ENCODE data around the gene GOLGA6L7.
"Not testable (repeated sequence)": the region's sequence is repeated elsewhere in the genome, so short reads cannot be mapped to it uniquely, and the experiment has no call there.

Gene GOLGA6L7

GRCh38 chr15:28849766-28850165, 1.3 kb upstream of the GOLGA6L7 start:
- not testable (repeated sequence) for H3K4me3 ChIP-seq (ENCODE audit: low read depth in 1 of 2, low read length in 1 of 2); H3K36me3 ChIP-seq; H3K27ac ChIP-seq; H3K9me3 ChIP-seq; H3K27me3 ChIP-seq; H3K4me1 ChIP-seq (ENCODE audit: control insufficient read depth in 1 of 2, insufficient read depth in 1 of 2, low read depth in 1 of 2, low read length in 1 of 2)

GRCh38 chr15:28849271-28849670, 827 bp upstream of the GOLGA6L7 start:
- not testable (repeated sequence) for H3K36me3 ChIP-seq; H3K4me3 ChIP-seq (ENCODE audit: low read depth in 1 of 2, low read length in 1 of 2); H3K27ac ChIP-seq; H3K9me3 ChIP-seq; H3K4me1 ChIP-seq (ENCODE audit: control insufficient read depth in 1 of 2, insufficient read depth in 1 of 2, low read depth in 1 of 2, low read length in 1 of 2); H3K27me3 ChIP-seq

GRCh38 chr15:28847959-28848358, 485 bp downstream of the GOLGA6L7 start:
- not testable (repeated sequence) for H3K4me3 ChIP-seq (ENCODE audit: low read depth in 1 of 2, low read length in 1 of 2); H3K4me1 ChIP-seq (ENCODE audit: control insufficient read depth in 1 of 2, insufficient read depth in 1 of 2, low read depth in 1 of 2, low read length in 1 of 2); H3K27ac ChIP-seq; H3K27me3 ChIP-seq; H3K9me3 ChIP-seq; H3K36me3 ChIP-seq

- not testable (repeated sequence) for H3K4me3 ChIP-seq (ENCODE audit: low read depth in 1 of 2, low read length in 1 of 2); H3K27me3 ChIP-seq; H3K4me1 ChIP-seq (ENCODE audit: control insufficient read depth in 1 of 2, insufficient read depth in 1 of 2, low read depth in 1 of 2, low read length in 1 of 2); H3K27ac ChIP-seq; H3K36me3 ChIP-seq; H3K9me3 ChIP-seq
Measured at GRCh38 chr15:28847247-28847646, 1.2 kb downstream of the GOLGA6L7 start.

- H3K4me3 ChIP-seq (ENCODE audit: low read depth in 1 of 2, low read length in 1 of 2); H3K36me3 ChIP-seq; H3K4me1 ChIP-seq (ENCODE audit: control insufficient read depth in 1 of 2, insufficient read depth in 1 of 2, low read depth in 1 of 2, low read length in 1 of 2); H3K27me3 ChIP-seq; H3K27ac ChIP-seq; H3K9me3 ChIP-seq: not testable (repeated sequence)
Measured at GRCh38 chr15:28844147-28844546, 4.3 kb downstream of the GOLGA6L7 start.

GRCh38 chr15:28843520-28843919, 4.9 kb downstream of the GOLGA6L7 start:
- H3K27me3 ChIP-seq; H3K36me3 ChIP-seq; H3K4me1 ChIP-seq (ENCODE audit: control insufficient read depth in 1 of 2, insufficient read depth in 1 of 2, low read depth in 1 of 2, low read length in 1 of 2); H3K9me3 ChIP-seq; H3K4me3 ChIP-seq (ENCODE audit: low read depth in 1 of 2, low read length in 1 of 2); H3K27ac ChIP-seq: not testable (repeated sequence)

GRCh38 chr15:28842210-28842609, 6.2 kb downstream of the GOLGA6L7 start:
- not testable (repeated sequence) for H3K4me1 ChIP-seq (ENCODE audit: control insufficient read depth in 1 of 2, insufficient read depth in 1 of 2, low read depth in 1 of 2, low read length in 1 of 2); H3K4me3 ChIP-seq (ENCODE audit: low read depth in 1 of 2, low read length in 1 of 2); H3K36me3 ChIP-seq; H3K27ac ChIP-seq; H3K9me3 ChIP-seq; H3K27me3 ChIP-seq

- not testable (repeated sequence) for H3K4me3 ChIP-seq (ENCODE audit: low read depth in 1 of 2, low read length in 1 of 2); H3K4me1 ChIP-seq (ENCODE audit: control insufficient read depth in 1 of 2, insufficient read depth in 1 of 2, low read depth in 1 of 2, low read length in 1 of 2)
Measured at GRCh38 chr15:28840285-28840684, 8.2 kb downstream of the GOLGA6L7 start.

GRCh38 chr15:28834957-28835585, 13.4 kb downstream of the GOLGA6L7 start:
- H3K27me3 ChIP-seq: peaks cover 21% of the 10 kb centered on the region
- not testable (repeated sequence) for H3K4me1 ChIP-seq (ENCODE audit: control insufficient read depth in 1 of 2, insufficient read depth in 1 of 2, low read depth in 1 of 2, low read length in 1 of 2); H3K36me3 ChIP-seq; H3K9me3 ChIP-seq; H3K27ac ChIP-seq; H3K4me3 ChIP-seq (ENCODE audit: low read depth in 1 of 2, low read length in 1 of 2)

More at GRCh38 chr15:28840285-28840684, 8.2 kb downstream of the GOLGA6L7 start:
- not testable (repeated sequence) for H3K27ac ChIP-seq, H3K9me3 ChIP-seq, H3K36me3 ChIP-seq, H3K27me3 ChIP-seq

GRCh38 chr15:28831897-28832587, 16.4 kb downstream of the GOLGA6L7 start:
- H3K9me3 ChIP-seq; H3K4me1 ChIP-seq (ENCODE audit: control insufficient read depth in 1 of 2, insufficient read depth in 1 of 2, low read depth in 1 of 2, low read length in 1 of 2); H3K36me3 ChIP-seq; H3K27ac ChIP-seq: not testable (repeated sequence)
- Histone ChIP-seq H3K4me3 (ENCODE audit: low read depth in 1 of 2, low read length in 1 of 2) (peak overlapping the region in 1 of 2 experiments; percentile 35), H3K27me3 (peaks cover 21% of the 10 kb centered on the region)

- H3K4me1 ChIP-seq (ENCODE audit: control insufficient read depth in 1 of 2, insufficient read depth in 1 of 2, low read depth in 1 of 2, low read length in 1 of 2); H3K27me3 ChIP-seq; H3K27ac ChIP-seq; H3K9me3 ChIP-seq; H3K36me3 ChIP-seq; H3K4me3 ChIP-seq (ENCODE audit: low read depth in 1 of 2, low read length in 1 of 2): not testable (repeated sequence)
Measured at GRCh38 chr15:28821420-28821819, 27.0 kb downstream of the GOLGA6L7 start.

GRCh38 chr15:28819930-28820295, 28.5 kb downstream of the GOLGA6L7 start:
- not testable (repeated sequence) for H3K27me3 ChIP-seq; H3K27ac ChIP-seq; H3K4me1 ChIP-seq (ENCODE audit: control insufficient read depth in 1 of 2, insufficient read depth in 1 of 2, low read depth in 1 of 2, low read length in 1 of 2); H3K36me3 ChIP-seq; H3K4me3 ChIP-seq (ENCODE audit: low read depth in 1 of 2, low read length in 1 of 2); H3K9me3 ChIP-seq

- H3K27me3 ChIP-seq; H3K27ac ChIP-seq; H3K4me1 ChIP-seq (ENCODE audit: control insufficient read depth in 1 of 2, insufficient read depth in 1 of 2, low read depth in 1 of 2, low read length in 1 of 2); H3K36me3 ChIP-seq; H3K9me3 ChIP-seq; H3K4me3 ChIP-seq (ENCODE audit: low read depth in 1 of 2, low read length in 1 of 2): not testable (repeated sequence)
Measured at GRCh38 chr15:28819019-28819929, 29.2 kb downstream of the GOLGA6L7 start.
